HL-60 (cell line): ENCODE data around the gene RTKN.

ENCODE experiments used
- GABPA ChIP-seq: IDR thresholded peaks from 2 replicates; pipeline ENCODE4 v1.6.1; 2012; ENCODE audit warnings: low read depth
- TF ChIP-seq, protein P1 (sequence below): IDR thresholded peaks from one replicate; pipeline ENCODE4 v1.5.1; 2011; ENCODE audit warnings: low read length, control low read depth, inconsistent platforms; ENCODE audit not compliant: insufficient read depth

DNA sequence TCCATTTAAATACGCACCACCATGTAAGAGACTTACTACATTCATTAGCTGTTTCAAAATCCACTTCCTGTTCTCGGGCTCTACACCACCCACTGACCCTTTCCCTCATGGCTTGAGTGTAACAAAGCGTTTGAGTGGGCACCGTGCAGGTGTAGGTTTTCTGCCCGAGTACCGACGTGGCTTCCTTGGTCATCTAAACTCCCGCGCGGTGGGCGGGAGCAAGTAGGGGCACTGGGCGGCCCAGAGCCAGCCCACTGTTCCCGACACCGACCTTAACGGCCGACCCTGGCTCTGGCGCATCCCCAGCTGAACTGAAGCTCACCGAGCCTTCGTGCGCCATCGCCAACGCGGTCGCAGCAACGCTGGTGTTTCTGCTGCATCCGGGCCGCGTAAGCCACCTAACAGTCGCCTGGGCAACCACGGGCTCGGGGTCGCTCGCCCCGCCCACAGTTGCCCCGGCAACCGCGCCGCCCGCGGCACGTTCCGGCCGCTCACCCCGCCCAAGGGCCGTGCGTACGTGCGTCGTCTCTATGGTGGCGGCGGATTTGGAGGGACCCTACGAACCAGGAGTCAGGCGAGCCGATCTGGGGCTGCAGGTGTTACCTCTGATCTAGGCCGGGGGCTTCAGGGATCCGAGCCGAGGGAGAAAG is 20.4 kb downstream of the RTKN start, which contains the start of the genes C2orf81 and WDR54:
- TF ChIP-seq, protein P1, sequence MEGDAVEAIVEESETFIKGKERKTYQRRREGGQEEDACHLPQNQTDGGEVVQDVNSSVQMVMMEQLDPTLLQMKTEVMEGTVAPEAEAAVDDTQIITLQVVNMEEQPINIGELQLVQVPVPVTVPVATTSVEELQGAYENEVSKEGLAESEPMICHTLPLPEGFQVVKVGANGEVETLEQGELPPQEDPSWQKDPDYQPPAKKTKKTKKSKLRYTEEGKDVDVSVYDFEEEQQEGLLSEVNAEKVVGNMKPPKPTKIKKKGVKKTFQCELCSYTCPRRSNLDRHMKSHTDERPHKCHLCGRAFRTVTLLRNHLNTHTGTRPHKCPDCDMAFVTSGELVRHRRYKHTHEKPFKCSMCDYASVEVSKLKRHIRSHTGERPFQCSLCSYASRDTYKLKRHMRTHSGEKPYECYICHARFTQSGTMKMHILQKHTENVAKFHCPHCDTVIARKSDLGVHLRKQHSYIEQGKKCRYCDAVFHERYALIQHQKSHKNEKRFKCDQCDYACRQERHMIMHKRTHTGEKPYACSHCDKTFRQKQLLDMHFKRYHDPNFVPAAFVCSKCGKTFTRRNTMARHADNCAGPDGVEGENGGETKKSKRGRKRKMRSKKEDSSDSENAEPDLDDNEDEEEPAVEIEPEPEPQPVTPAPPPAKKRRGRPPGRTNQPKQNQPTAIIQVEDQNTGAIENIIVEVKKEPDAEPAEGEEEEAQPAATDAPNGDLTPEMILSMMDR: no peak
- no peak for TF ChIP-seq GABPA
